ENCODE measurements around the gene RAB36.

The RAB36 gene

GRCh38 chr22:23144932-23145877, at the start of gene RAB36:
Gene RAB36, plus strand, starts transcription at chr22:23145477. Its CDS starts 1,140 bp downstream, at chr22:23146617.
- peak; percentile 79 for DNase-seq

GRCh38 chr22:23095733-23096342, 49.4 kb upstream of the RAB36 start:
- no peak for DNase-seq

- DNase-seq = no peak
Observed at GRCh38 chr22:23097412-23098229, 47.7 kb upstream of the RAB36 start.

- DNase-seq = no peak
Observed at GRCh38 chr22:23098230-23098705, 47.0 kb upstream of the RAB36 start.

GRCh38 chr22:23098718-23099530, 46.4 kb upstream of the RAB36 start:
- no peak for DNase-seq

GRCh38 chr22:23099531-23099804, 45.8 kb upstream of the RAB36 start:
- no peak for DNase-seq

GRCh38 chr22:23100124-23100801, 45.0 kb upstream of the RAB36 start:
- DNase-seq = no peak

- DNase-seq = no peak
Observed at GRCh38 chr22:23101524-23101923, 43.8 kb upstream of the RAB36 start.

- no peak for DNase-seq
Observed at GRCh38 chr22:23102002-23102655, 43.1 kb upstream of the RAB36 start.

GRCh38 chr22:23102776-23103175, 42.5 kb upstream of the RAB36 start:
- DNase-seq = no peak

- DNase-seq = no peak
Observed at GRCh38 chr22:23103199-23103954, 41.9 kb upstream of the RAB36 start.

GRCh38 chr22:23104187-23104971, 40.9 kb upstream of the RAB36 start:
- DNase-seq = no peak

- DNase-seq = no peak
Observed at GRCh38 chr22:23105304-23105703, 40.0 kb upstream of the RAB36 start.

GRCh38 chr22:23105919-23106318, 39.4 kb upstream of the RAB36 start:
- no peak for DNase-seq

- DNase-seq = no peak
Observed at GRCh38 chr22:23106344-23106743, 38.9 kb upstream of the RAB36 start.

GRCh38 chr22:23106906-23107367, 38.3 kb upstream of the RAB36 start:
- DNase-seq = no peak

GRCh38 chr22:23107487-23108248, 37.6 kb upstream of the RAB36 start:
- no peak for DNase-seq

GRCh38 chr22:23108249-23109078, 36.8 kb upstream of the RAB36 start:
- DNase-seq = no peak
